ENCODE data around the gene JMJD1C.

JMJD1C gene

DNA sequence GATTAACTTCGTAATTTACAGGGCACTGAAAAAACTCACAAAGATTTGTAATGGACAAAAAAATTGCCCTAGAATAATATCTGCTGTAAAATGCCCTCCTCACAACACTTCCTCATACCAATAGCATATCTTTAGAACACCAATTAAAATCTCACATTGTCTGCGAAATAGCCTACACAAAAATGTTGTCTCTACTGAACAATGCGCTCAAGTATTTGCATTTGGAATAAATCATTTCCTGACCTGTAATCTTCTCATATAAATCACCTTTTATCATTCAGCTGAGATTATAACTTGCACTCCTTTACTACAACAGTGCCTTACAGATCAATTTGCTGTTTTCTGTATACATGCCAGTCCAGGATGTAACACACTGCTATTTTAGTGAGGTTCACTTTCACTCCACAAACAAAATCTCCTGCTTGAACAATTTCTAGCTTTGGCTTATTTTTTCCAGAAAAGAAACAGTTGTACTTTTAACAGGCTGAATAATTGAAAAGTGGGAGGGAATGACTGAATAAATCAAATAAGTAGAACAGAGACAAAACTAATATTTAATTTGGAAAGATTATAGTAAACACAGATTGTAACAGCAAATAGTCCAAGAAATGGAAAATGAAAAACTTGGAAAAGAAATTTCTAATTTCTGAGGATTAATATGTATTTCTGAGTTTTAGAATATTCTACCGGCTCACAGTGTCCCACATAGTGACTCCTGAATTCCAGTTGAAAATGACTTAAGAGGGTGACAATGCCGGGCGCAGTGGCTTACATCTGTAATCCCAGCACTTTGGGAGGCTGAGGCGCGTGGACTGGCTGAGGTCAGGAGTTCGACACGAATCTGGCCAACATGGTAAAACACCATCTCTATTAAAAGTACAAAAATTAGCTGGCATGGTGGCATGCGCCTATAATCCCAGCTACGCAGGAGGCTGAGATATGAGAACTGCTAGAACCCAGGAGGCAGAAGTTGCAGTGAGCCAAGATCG lies 30.6 kb downstream of the JMJD1C start:
- DNase-seq: peak; percentile 28

- DNase-seq: no peak
These were observed 33.6 kb downstream of the JMJD1C start for GRCh38 chr10:63431962-63432797.

DNA sequence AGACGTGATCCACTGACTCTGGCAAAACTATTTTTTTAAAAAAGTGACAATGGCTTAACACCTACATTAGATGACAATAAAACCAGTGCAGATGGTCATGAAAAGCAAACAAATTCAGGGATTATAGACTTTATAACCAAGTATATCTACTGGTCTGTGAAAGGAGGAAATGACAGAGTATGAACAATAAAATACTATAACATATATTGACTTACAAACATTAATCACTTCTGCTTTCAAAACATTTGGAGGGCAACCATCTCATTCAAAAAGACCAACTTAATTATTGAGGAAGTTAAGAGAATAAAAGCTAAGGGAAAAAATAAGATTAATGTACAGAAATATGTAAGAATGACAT lies 34.8 kb downstream of the JMJD1C start:
- DNase-seq: no peak

DNA sequence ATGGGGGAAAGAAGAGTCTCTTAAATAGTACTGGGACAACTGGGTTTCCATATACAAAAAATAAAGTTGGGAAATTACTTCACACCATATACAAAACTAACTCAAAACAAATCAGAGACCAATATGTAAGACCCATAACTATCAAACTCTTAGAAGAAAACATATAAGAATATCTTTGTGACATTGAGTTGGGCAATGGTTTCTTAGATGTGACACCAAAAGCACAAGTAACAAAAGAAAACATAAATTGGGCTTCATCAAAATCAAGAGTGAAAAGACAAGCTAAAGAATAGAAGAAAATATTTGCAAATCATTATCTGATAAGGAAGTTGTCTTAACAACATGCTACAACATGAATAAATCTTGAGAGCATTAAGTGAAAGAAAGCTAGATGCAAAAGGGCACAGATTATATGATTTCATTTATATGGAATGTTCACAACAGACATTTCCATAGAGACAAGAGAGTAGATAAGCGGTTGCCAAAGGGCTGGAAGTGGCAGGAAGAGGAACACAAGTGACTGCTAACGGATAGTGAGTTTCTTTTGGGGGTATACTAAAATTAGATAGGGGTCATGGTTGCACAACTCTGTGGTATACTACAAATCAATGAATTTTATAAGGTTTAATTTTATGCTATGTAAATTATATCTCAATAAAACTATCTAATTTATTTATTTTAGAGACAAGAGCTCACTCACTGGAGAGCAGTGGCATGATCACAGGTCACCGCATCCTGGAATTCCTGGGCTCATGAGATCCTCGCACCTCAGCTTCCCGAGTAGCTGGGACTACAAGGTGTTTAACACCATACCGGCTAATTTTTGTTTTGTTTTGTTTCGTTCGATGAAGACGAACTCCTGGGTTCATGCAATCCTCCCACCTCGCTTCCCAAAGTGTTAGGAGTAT lies 35.4 kb downstream of the JMJD1C start:
- DNase-seq: peak; percentile 70

- DNase-seq: peak; percentile 73
These were observed 36.5 kb downstream of the JMJD1C start for GRCh38 chr10:63429281-63429680.

DNA sequence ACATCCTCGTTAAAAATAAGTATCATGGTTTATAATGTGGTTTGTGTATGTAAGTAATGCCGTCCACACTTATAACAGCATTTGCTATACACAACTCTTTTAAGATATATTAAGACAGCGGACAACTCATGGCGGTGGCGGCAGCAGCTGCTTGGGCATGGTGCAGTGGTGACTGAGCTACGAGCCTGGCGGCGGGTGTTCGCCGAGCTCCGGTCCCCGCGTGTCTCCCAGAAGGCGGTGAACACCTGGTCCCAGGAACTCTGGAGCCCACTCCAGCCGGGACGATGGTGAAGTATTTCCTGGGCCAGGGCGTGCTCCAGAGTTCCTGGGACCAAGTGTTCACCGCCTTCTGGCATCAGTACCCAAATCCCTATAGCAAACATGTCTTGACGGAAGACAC lies 38.8 kb downstream of the JMJD1C start:
- no peak for DNase-seq

- DNase-seq: no peak
These were observed 40.3 kb downstream of the JMJD1C start for GRCh38 chr10:63425512-63425911.

GRCh38 chr10:63424576-63424975 lies 41.2 kb downstream of the JMJD1C start:
- DNase-seq: no peak

GRCh38 chr10:63423494-63423893 lies 42.3 kb downstream of the JMJD1C start:
- DNase-seq: no peak

GRCh38 chr10:63421591-63421990 lies 44.2 kb downstream of the JMJD1C start:
- DNase-seq: no peak

DNA sequence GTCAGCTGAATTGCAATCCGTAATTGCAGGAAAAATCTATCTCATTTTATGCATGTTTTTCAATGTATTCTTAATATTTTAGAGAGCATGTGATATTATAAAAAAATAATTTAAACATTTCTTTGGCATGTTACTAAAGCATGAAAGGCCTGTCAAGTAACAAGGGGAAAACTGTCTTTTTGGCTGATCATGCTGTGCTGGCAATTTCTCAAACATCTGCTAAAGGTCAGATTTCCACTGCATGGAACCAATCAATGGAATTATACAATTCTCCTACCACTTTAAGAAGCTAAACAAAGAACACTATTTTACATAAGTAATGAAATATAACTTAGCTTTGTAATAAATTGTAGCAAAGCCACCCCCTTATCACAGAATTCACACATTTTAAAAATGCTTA lies 49.4 kb downstream of the JMJD1C start:
- DNase-seq: peak; percentile 53

DNA sequence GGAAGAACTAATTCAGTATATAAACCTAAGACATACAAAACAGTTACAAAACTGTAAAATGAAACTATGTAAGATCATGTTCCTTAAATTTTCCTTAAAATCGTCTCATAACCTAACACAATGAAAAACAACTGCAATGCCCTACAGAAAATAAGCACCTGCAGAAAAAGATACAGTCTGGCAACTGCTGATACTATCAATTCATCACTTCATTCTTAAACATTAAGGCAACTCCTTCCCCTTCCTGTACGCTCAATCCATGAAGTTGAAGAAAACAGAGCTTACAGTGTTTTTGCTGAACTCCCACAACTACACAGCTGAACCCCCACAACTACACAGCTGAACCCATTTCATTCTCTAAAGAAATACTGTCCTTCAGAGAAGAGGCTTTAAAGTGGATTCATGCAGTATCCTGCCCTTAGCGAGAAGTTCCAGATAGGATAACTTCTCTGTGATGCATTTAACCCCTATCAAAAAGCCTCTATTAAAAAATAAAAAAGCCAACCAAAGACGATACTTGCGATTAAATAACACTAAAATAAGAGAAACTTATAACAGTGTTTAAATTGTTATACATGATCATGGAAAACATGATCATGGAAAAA lies 50.0 kb downstream of the JMJD1C start:
- no peak for DNase-seq

GRCh38 chr10:63414481-63415260 lies 51.1 kb downstream of the JMJD1C start:
- peak; percentile 54 for DNase-seq

DNA sequence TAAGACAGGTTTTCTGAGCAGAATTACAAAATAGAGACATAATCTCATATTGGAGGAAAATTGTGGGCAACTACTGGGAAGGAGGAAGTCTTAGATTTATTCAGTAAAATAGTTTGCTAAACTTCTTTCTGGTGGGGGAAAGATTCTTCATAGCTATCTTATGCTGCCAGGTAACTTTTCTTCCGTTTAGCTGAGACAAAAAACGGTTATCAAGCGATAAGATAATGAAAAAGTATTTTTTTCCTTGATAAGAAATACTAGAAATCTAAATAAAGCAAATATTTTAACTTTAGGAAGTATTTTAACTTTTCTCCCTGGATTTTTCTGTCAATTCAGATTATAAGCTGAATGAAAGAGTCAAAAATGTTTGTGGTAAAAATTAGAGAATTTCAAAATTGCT lies 52.3 kb downstream of the JMJD1C start:
- DNase-seq: no peak

GRCh38 chr10:63412304-63412703 lies 53.5 kb downstream of the JMJD1C start:
- no peak for DNase-seq

GRCh38 chr10:63410633-63411032 lies 55.1 kb downstream of the JMJD1C start:
- no peak for DNase-seq

DNA sequence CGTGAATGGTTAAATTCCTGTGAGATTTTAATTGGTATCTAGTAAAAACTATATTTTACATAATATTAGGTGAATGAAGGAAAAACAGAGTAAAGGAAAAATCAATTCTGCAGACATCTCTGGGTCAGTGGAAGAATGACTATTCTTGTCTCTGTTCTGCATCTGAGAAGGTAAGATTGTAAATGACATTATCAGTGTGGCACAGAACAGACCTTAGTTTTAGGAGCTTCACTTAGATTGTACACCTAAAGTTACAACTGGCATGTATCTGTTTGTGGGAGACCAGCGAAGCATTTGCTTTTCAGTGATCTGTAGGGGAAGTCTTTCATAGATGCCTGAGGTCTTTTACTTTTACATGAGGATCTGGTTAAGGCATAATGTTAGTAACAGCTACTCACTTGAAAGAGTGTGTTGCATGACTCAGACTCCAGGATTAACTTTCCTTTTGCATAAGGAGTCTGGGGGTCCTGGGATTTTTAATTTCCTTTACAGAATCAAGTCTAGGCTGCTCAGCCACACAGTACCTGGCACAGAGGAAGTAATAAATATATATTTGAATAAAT lies 56.2 kb downstream of the JMJD1C start:
- DNase-seq: peak; percentile 76

DNA sequence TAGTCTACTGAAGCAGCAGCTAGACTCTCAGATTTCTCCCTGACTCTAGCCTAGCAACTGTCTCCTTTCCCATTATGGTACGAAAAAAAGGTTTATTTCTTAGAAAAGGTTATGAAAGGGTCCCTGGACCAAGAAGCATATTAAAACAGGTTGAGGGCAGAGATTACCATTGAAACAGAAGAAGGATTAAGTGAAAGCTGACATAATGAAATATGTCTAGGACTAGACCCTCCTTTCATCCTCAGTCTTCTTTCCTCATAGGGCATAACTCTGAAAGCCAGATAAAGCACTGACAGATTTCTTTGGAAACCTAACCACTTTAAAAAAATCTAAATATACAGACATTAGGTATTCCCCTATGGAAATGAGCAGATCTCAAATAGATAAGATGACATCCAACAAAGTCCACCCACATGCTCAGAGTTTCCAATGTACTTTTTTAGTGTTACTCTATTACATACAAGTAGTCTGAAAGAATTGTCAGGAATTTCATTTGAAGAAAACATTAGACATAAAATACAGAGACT lies 58.6 kb downstream of the JMJD1C start:
- DNase-seq: no peak

DNA sequence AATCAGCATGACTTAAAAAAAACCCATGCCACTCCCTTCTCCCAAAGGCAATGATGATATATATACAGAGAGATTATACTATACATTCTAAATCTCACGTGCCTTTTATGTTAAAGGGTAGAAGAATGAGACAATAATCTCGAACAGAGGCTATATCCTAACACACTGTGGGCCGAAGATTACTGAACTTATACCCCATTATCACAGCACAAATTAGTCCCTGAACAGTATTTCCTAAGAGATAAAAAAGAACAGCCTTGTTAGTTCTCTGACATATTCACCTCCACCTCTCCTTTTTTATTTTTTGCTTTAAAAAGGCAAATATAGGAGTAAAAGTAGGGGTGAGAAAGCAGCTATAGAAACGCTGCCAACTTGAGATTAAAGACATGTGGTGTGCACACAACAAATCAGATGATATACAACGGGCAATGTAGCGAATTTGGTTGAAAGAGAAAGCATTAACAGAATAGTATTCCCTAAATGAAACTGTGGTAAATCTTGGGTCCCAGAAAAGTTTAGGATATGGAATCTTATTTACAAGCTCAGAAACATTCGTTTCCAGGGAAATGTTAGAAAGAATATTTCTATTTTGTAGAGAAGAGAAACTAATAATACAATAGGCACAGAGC lies 69.5 kb downstream of the JMJD1C start:
- peak; percentile 36 for DNase-seq

DNA sequence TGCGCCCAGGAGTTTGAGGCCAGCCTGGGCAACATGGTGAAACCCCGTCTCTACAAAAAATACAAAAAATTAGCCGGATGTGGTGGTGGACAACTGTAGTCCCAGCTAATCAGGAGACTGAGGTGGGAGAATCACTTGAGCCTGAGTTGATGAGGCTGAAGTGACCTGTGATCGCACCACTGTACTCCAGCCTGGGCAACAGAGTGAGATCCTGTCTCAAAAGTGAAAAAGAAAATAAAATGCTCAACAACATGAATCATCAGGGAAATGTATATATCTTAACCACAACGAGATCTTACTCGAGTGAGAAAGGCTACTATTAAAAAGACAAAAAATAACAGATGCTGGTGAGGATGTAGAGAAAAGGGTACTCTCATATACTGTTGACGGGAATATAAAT lies 72.7 kb downstream of the JMJD1C start:
- no peak for DNase-seq
